ENCODE results near the gene CABP2. TPM values are rescaled to one million over a fixed set of nuclear protein-coding genes. Genes with fewer than 3 reads are reported as not detected.

CABP2 gene
- total and polyA plus RNA-seq, 2 donors from 2014 or later = not detected

DNA sequence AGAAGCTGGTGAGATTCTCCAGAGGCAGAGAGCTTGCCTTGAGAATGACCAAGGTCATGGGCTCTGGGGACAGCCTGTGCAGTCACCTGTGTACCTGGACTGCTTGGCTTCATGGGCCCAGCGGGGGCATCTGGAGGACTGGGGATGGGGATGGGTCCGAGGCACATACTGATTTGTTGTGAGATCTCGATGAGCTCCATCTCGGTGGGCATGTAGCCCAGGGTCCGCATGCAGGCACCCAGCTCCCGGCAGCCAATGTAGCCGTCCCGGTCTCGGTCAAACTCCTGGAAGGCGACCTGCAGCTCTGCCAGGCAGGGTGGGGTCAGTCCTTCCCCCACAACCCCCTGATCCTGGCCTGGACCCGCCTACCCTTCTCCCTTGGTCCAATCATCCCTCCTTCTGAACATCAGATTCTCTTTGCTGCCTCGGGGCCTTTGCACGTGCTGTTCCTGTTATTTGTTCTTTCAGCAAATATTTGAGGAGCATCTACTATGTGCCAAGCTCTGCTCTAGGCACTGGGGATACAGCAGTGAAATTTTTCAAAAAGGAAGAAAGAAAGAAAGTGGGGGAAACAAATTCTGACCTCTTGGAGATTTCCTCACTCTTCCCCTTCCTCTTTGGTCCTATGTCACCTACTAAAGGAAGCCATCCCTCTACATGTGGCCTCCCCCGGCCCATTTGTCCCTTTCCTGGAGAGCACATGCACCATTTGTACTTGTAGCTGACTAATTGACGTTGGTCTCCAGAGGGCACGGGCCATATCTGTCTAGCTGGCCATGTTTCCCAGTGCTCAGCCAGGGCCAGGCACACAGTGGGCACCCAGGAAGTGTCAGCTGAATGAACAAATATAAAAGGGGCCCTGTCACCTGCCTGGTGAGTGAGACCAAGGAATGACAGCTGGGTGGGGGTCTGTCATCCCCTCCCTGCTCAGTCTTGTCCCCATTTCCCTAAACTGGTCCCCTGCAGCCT, 2.1 kb downstream of the CABP2 start:
- Histone ChIP-seq H3K4me3 (ENCODE audit: low read length in 3 of 3) (no peak overlapping the region), H3K27me3 (ENCODE audit: control insufficient read depth, insufficient read depth, low read length) (no peaks in the 10 kb centered on the region), H3K4me1 (ENCODE audit: control insufficient read depth in 2 of 3, insufficient read depth in 2 of 3, low read depth in 1 of 3, low read length in 3 of 3) (no peaks in the 10 kb centered on the region), H3K36me3 (ENCODE audit: control insufficient read depth in 2 of 3, insufficient read depth in 3 of 3, low read length in 3 of 3) (no peaks in the 10 kb centered on the region), H3K27ac (ENCODE audit: low read depth in 2 of 2, low read length in 2 of 2) (no peak overlapping the region), H3K9me3 (ENCODE audit: control insufficient read depth in 2 of 3, insufficient read depth in 1 of 3, low read length in 3 of 3) (no peaks in the 10 kb centered on the region), H3K9ac (ENCODE audit: low read length in 3 of 3) (no peak overlapping the region)
- TF ChIP-seq, protein P1, sequence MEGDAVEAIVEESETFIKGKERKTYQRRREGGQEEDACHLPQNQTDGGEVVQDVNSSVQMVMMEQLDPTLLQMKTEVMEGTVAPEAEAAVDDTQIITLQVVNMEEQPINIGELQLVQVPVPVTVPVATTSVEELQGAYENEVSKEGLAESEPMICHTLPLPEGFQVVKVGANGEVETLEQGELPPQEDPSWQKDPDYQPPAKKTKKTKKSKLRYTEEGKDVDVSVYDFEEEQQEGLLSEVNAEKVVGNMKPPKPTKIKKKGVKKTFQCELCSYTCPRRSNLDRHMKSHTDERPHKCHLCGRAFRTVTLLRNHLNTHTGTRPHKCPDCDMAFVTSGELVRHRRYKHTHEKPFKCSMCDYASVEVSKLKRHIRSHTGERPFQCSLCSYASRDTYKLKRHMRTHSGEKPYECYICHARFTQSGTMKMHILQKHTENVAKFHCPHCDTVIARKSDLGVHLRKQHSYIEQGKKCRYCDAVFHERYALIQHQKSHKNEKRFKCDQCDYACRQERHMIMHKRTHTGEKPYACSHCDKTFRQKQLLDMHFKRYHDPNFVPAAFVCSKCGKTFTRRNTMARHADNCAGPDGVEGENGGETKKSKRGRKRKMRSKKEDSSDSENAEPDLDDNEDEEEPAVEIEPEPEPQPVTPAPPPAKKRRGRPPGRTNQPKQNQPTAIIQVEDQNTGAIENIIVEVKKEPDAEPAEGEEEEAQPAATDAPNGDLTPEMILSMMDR (IDR thresholded peaks at IDR 0.05; ENCODE audit: borderline replicate concordance, extremely low read depth, insufficient read depth) = no peak
- intact Hi-C loops (cut with DNase I) = no loop called here
- DNase-seq (peak in 1 of 5 donors; percentile 40), FAIRE-seq (no peak)

DNA sequence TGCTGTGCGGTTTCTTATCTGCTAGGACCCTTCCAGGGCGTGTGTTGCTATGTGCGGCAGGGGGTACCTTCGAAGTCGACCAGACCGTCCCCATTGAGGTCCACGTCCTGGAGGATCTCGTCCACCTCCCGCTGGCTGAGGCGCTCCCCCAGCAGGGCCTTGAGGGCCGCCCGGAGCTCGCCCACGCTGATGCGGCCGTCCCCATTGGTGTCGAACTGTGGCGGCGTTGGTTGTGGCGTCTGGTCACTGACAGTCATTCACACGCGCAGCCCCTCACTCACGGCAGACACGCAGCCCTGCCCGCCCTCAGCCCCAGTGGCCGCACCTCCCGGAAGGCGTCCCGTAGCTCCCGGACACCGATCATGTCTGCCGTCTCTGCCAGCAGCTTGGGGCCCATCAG, 3.5 kb downstream of the CABP2 start:
- no peaks in the 10 kb centered on the region for H3K4me1 ChIP-seq (ENCODE audit: control insufficient read depth in 2 of 3, insufficient read depth in 2 of 3, low read depth in 1 of 3, low read length in 3 of 3)
- TF ChIP-seq, protein P1 (IDR thresholded peaks at IDR 0.05; ENCODE audit: borderline replicate concordance, extremely low read depth, insufficient read depth) = no peak
- intact Hi-C loops (cut with DNase I) = no loop called here
- no peak overlapping the region for H3K9ac ChIP-seq (ENCODE audit: low read length in 3 of 3)
- no peaks in the 10 kb centered on the region for H3K9me3 ChIP-seq (ENCODE audit: control insufficient read depth in 2 of 3, insufficient read depth in 1 of 3, low read length in 3 of 3)
- H3K27ac ChIP-seq (ENCODE audit: low read depth in 2 of 2, low read length in 2 of 2) = no peak overlapping the region
- no peaks in the 10 kb centered on the region for H3K27me3 ChIP-seq (ENCODE audit: control insufficient read depth, insufficient read depth, low read length)
- H3K36me3 ChIP-seq (ENCODE audit: control insufficient read depth in 2 of 3, insufficient read depth in 3 of 3, low read length in 3 of 3) = no peaks in the 10 kb centered on the region
- no peak overlapping the region for H3K4me3 ChIP-seq (ENCODE audit: low read length in 3 of 3)
- FAIRE-seq (no peak), DNase-seq (peak in 1 of 5 donors; percentile 68)

DNA sequence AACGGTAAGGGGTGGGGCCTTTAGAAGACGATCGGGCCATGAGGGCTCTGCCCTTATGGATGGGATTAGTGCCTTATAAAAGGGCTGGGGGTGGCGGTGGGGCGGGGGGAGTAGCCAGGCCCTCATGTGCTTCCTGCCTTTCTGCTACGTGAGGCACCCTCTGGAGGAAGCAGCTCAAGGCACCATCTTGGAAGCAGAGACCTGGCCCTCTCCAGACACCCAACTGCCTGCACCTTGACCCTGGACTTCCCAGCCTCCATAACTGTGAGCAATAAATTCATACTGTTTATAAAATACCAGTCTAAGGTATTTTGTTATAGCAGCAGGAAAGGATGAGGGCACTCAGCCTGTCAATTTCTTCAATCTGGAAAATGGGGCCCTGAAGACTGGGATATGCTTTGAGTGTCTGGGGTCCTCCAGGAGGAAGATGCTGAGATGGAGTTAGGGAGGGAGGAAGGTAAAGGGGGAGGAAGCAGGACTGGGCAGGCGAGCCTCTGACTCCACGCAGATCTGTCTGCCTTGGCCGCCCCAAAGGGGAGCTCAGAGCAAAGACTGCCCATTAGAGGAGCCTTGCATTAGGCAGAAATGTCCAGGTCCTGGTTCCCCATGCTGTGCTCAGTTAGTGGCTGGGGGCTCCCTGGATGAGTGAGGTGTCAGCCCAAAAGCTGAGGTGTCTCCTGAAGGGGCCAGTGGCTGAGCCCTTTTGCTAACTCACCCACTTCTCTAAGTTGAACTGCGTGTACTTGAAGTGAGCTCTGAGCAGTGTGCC, 5.3 kb downstream of the CABP2 start:
- no peaks in the 10 kb centered on the region for H3K27me3 ChIP-seq (ENCODE audit: control insufficient read depth, insufficient read depth, low read length)
- no peaks in the 10 kb centered on the region for H3K4me1 ChIP-seq (ENCODE audit: control insufficient read depth in 2 of 3, insufficient read depth in 2 of 3, low read depth in 1 of 3, low read length in 3 of 3)
- no peaks in the 10 kb centered on the region for H3K36me3 ChIP-seq (ENCODE audit: control insufficient read depth in 2 of 3, insufficient read depth in 3 of 3, low read length in 3 of 3)
- TF ChIP-seq, protein P1 (IDR thresholded peaks at IDR 0.05; ENCODE audit: borderline replicate concordance, extremely low read depth, insufficient read depth) = no peak
- DNase-seq = peak in 1 of 5 donors; percentile 35
- H3K27ac ChIP-seq (ENCODE audit: low read depth in 2 of 2, low read length in 2 of 2) = no peak overlapping the region
- no peak for FAIRE-seq
- intact Hi-C loops (cut with DNase I) = no loop called here
- no peaks in the 10 kb centered on the region for H3K9me3 ChIP-seq (ENCODE audit: control insufficient read depth in 2 of 3, insufficient read depth in 1 of 3, low read length in 3 of 3)
- no peak overlapping the region for H3K4me3 ChIP-seq (ENCODE audit: low read length in 3 of 3)
- no peak overlapping the region for H3K9ac ChIP-seq (ENCODE audit: low read length in 3 of 3)

All from kidney (tissue), 14 donors.